DMS53 treated with DMSO at 0.1 percent for 48 hours (cell line): ENCODE measurements around the gene UGT2A2.
"Not testable (repeated sequence)": the region's sequence is repeated elsewhere in the genome, so short reads cannot be mapped to it uniquely, and the experiment has no call there.

Experiments used
- DNase-seq: peaks from one replicate; lab custom pipeline; 2025; ENCODE audit not compliant: unreplicated experiment; lab: John Stamatoyannopoulos, UW

The UGT2A2 gene

GRCh38 chr4:69639542-69639941 is at the start of gene UGT2A2:
UGT2A2 (minus strand) TSS chr4:69639642; CDS start chr4:69639640, 2 bp downstream.
- no peak for DNase-seq

- DNase-seq: no peak
Observed at GRCh38 chr4:69684804-69685203, 45.4 kb upstream of the UGT2A2 start.

GRCh38 chr4:69668680-69669079 is 29.2 kb upstream of the UGT2A2 start:
- DNase-seq: no peak

GRCh38 chr4:69664009-69664408 is 24.6 kb upstream of the UGT2A2 start:
- DNase-seq: not testable (repeated sequence)

DNA sequence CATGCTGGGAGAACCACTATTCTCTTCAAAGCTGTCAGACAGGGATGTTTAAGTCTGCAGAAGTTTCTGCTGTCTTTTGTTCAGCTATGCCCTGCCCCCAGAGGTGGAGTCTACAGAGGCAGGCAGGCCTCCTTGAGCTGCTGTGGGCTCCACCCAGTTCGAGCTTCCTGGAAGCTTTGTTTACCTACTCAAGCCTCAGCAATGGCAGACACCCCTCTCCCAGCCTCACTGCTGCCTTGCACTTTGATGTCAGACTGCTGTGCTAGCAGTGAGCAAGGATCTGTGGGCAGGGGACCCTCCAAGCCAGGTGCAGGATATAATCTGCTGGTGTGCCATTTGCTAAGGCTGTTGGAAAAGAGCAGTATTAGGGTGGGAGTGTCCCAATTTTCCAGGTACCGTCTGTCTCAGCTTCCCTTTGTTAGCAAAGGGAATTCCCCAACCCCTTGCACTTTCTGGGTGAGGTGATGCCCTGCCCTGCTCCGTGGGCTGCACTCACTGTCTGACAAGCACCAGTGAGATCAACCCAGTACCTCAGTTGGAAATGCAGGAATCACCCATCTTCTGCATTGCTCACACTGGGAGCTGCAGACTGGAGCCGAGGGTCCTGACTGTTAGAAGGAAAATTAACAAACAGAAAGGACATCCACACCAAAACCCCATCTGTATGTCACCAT is 21.8 kb upstream of the UGT2A2 start:
- DNase-seq: not testable (repeated sequence)

GRCh38 chr4:69658133-69658532 is 18.7 kb upstream of the UGT2A2 start:
- no peak for DNase-seq

GRCh38 chr4:69656653-69657158 is 17.3 kb upstream of the UGT2A2 start:
- DNase-seq: no peak

- no peak for DNase-seq
Observed at GRCh38 chr4:69653147-69653546, 13.7 kb upstream of the UGT2A2 start, which contains the start of gene UGT2A1. UGT2A1 (minus strand) TSS chr4:69653247; CDS start chr4:69647644, 5,603 bp downstream.

DNA sequence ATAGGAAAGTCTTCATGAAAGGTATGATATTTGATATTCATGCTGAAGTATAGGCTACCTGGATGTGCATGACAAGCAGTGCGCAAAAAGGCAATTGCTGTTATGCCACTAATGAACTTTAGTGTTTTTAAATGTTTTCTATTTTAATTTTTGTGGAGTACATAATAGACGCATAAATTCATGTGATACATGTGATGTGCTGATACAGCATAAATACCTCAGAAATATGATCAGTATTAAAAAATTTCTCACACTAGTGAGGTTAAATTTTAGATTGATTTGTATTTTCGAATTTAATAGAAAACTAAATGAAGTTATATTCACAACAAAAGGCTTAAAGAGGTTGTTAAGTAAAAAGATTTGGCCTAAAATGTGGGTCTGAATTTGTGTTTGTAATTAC is 11.4 kb upstream of the UGT2A2 start:
- no peak for DNase-seq

DNA sequence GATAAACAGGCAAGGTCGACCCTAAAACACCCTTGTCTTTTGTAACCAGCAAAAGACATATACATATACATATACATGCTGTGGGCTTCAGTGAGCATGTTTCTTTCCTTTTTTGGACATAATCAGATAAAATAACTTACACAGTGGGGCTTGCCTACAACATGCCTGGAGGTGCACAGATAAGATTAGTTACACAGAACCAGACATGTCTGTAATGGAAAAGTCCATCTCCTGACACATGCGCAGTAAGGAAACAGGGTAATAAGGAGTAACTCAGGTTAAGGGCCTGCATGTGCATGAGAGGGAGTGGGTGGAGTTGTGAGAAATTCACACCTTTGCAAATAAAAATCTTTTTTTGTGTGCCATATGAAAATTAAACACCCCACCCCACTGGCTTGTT is 10.2 kb upstream of the UGT2A2 start:
- DNase-seq: no peak

DNA sequence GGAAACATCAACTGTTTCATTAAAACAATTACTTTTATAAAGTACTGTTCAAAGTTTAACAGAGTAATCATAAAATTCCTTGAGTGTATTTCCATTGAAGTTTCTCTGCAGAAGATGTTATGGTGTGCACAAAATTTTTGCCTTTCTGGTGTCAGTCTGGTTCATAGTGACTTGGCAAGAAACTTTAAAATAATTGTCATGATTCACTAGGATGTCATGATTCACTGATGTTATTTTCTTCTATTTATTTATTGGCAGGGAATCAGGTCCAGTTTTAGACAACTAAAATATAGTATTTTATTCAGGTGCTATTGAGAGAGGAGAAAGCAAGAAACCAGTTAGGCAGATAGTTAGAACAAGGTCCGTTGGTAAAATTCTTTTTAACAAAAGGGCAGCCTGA is 9.8 kb upstream of the UGT2A2 start:
- DNase-seq: no peak

GRCh38 chr4:69642961-69643360 is 3.5 kb upstream of the UGT2A2 start:
- no peak for DNase-seq

DNA sequence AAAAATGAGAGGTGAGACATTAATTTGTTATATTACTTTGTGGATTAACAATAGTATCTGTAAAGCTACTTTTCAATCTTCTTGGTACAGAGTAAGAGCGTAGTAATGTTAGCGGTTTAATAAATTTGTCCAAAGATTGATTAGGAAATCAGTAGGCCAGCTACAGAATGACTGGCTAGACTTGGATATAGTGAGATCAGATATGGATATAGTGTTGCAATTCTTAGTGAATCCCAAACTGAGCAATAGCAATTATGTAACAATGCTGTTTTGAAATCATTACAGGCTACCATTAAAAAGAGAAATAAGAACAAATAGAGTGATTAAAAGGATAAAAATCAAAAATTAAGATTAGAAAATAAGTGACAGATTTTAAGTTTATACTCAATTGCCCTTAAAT is 847 bp upstream of the UGT2A2 start:
- DNase-seq: no peak

- peak; percentile 40 for DNase-seq
Observed at GRCh38 chr4:69617083-69617694, 22.3 kb downstream of the UGT2A2 start.

DNA sequence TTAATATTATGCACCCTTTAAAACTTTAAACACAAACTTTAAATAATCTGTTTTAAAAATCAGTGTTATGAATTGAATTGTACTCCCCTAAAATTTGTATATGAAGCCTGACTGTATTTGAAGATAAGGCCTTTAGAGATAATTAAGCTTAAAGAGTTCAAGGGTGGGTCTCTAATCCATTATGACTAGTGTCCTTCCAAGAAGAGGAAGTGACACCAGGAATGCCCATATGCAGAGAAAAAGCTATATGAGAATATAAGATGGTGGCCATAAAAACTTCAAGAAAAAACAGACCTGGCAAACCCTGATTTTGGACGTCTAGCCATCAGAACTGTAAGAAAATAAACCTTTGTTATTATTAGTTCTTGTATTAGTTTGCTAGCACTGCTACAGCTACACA is 29.0 kb downstream of the UGT2A2 start:
- no peak for DNase-seq

DNA sequence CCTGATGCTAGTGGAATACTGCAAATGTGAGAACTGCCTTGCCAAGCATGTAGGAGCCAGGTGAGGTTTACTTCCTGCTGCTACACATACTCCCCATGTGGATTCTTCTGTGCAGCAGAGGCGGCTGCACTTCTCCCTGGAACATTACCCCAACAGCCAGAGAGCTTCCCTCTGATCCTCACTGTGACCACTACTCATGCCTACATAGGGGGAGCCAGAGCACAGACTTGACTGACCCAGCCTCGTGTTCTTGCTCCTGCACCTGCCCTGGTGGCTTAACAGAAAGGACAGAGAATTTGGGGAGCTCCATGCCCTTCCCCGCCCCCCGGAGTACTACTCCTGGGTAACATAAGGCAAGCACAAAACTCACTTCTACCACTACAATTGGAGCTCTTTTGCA is 38.4 kb downstream of the UGT2A2 start:
- no peak for DNase-seq

- DNase-seq: no peak
Observed at GRCh38 chr4:69600013-69600412, 39.4 kb downstream of the UGT2A2 start.

DNA sequence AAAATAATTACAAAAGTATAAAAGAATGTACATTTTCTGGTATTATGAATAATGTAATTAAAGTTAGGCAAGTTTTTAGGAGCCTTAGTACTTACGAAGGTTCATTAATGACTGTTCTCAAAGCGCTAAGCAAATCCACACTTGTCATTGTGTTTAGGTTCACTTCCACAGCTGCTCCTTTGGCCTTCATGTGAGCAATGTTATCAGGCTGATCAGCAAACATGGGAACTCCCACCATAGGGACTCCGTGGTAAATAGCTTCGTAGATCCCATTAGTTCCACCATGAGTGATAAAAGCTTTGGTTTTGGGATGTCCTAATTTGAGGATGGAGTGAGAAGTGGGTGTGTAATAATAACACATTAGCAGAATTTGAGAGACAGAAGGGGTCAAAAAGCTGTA is 45.1 kb downstream of the UGT2A2 start:
- DNase-seq: no peak

DNA sequence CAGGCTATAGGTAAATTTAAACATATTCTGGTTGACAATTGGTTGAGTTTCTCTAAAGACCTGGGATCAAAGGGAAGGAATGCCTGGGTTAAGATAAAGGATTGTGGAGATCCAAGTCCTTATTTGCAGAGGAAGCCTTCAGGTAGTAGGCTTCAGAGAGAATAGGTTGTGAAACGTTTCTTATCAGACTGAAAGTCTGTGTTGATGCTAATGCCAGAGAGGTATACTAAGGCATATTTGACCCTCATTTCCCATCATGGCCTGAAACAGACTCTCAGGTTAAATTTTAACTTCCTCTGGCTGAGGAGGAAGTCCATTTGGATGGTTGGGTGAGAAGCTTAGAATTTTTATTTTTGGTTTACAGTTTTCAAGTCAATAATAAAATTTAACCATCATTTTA is 48.1 kb downstream of the UGT2A2 start:
- DNase-seq: no peak

GRCh38 chr4:69589884-69590283 is 49.6 kb downstream of the UGT2A2 start:
- no peak for DNase-seq

DNA sequence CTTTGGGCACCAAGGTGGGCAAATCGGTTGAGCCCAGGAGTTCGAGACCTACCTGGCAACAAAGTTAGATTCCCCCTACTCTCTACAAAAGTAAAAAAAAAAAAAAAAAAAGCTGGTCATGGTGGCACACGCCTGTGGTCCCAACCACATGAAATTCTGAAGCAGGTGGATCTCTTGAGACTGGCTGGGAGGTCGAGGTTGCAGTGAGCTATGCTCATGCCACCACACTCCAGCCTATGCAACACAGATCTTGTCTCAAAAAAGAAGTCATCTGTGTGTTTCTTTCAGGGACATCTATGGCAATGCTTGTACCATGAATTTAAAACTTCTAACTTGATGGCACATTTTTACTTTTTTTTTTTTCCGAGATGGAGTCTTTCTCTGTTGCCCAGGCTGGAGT is 55.3 kb downstream of the UGT2A2 start:
- no peak for DNase-seq

GRCh38 chr4:69583543-69583942 is 55.9 kb downstream of the UGT2A2 start:
- DNase-seq: no peak

GRCh38 chr4:69577245-69577644 is 62.2 kb downstream of the UGT2A2 start:
- no peak for DNase-seq
